Duodenal mucosa (tissue), 2 donors: ENCODE results near the gene CLEC16A.

Experiments used
- H3K27ac ChIP-seq: one replicate; pipeline ENCODE4 v1.7.0; 2013; ENCODE audit warnings: low read depth, low read length
- H3K27me3 ChIP-seq, 2 donors: one replicate each; pipeline ENCODE4 v1.7.0; 2013; ENCODE audit warnings: low read length in 2 of 2, control low read depth in 1 of 2; ENCODE audit not compliant: insufficient read depth in 2 of 2, control insufficient read depth in 1 of 2
- H3K36me3 ChIP-seq, 2 donors: one replicate each; pipeline ENCODE4 v1.7.0; 2013; ENCODE audit warnings: low read length in 2 of 2, control low read depth in 1 of 2; ENCODE audit not compliant: insufficient read depth in 2 of 2, control insufficient read depth in 1 of 2
- H3K4me1 ChIP-seq, 2 donors: one replicate each; pipeline ENCODE4 v1.7.0; 2013; ENCODE audit warnings: low read length in 2 of 2, control low read depth in 1 of 2; ENCODE audit not compliant: insufficient read depth in 2 of 2, control insufficient read depth in 1 of 2
- H3K4me3 ChIP-seq, 2 donors: one replicate each; pipeline ENCODE4 v1.7.0; 2013; ENCODE audit warnings: low read length in 2 of 2, low read depth in 1 of 2
- H3K9ac ChIP-seq, 2 donors: one replicate each; pipeline ENCODE4 v1.7.0; 2013; ENCODE audit warnings: low read length in 2 of 2, low read depth in 1 of 2
- H3K9me3 ChIP-seq, 2 donors: one replicate each; pipeline ENCODE4 v1.7.0; 2013; ENCODE audit warnings: low read length in 2 of 2, control low read depth in 1 of 2; ENCODE audit not compliant: control insufficient read depth in 1 of 2

CLEC16A gene

DNA sequence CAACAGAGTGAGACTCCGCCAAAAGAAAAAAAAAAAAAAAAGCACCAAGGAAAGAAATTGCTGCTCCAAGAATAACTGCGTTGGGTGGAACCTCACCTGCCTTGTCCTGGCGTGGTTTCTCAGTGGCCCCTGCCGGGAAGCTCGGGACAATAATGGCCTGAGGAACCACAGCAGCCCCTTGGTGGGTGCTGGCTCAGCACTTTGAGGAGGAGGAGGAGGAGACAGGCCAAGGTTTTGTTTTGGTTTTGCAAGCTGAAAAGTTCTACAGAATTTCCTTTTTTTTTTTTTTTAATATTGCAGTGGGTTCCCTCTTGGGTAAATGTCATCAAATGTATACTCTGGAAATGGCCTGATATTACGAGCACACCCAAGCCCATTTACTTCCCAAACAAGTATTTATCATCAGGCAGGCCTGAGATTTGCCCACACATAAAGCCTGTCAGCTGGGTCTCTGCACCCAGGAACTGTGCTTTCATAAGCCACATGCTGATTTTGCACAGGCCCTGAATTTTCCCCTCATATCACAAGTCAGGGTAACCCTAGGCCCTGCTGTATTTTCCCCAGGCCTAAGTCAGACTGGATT is 233.3 kb downstream of the CLEC16A start:
- no peaks in the 10 kb centered on the region for H3K4me1 ChIP-seq
- H3K9me3 ChIP-seq: no peaks in the 10 kb centered on the region
- H3K27me3 ChIP-seq: no peaks in the 10 kb centered on the region
- no peak overlapping the region for H3K27ac ChIP-seq
- no peak overlapping the region for H3K4me3 ChIP-seq
- peaks cover 0 to 18% of the 10 kb centered on the region in 2 donors for H3K36me3 ChIP-seq
- H3K9ac ChIP-seq: no peak overlapping the region

DNA sequence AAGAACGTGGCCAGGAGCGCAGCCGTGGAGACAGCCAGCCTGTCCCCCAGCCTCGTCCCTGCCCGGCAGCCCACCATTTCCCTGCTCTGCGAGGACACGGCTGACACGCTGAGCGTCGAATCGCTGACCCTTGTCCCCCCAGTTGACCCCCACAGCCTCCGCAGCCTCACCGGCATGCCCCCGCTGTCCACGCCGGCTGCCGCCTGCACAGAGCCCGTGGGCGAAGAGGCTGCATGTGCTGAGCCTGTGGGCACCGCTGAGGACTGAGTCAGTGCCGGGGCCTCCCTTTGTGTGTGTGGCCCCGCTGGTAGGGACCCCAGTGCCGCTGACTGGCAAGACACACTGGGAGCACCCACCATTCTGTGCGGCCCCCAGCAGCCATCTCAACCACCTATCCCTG is 234.1 kb downstream of the CLEC16A start:
- H3K9me3 ChIP-seq: no peaks in the 10 kb centered on the region
- H3K27ac ChIP-seq: no peak overlapping the region
- no peak overlapping the region for H3K4me3 ChIP-seq
- H3K36me3 ChIP-seq: peaks cover 0 to 16% of the 10 kb centered on the region in 2 donors
- no peak overlapping the region for H3K9ac ChIP-seq
- no peaks in the 10 kb centered on the region for H3K4me1 ChIP-seq
- H3K27me3 ChIP-seq: no peaks in the 10 kb centered on the region

DNA sequence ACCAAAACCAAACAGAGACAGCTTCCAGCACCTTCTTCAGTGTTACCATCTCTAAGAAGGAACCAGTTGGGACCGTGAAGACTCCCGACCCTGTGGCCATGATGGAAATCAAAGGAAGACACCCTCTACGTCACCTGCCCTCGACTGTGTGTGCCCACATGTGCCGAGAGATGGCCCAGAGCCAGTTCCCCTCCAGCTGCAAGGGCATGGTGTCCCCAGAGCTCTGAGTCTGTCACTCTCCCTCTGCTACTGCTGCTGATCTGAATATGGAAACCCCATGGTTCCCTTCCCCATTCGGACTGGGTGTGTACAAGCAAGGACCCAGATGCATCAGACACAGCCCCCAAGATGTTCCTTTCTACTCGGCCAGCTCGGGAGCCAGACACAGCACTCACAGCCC is 235.2 kb downstream of the CLEC16A start:
- no peaks in the 10 kb centered on the region for H3K9me3 ChIP-seq

DNA sequence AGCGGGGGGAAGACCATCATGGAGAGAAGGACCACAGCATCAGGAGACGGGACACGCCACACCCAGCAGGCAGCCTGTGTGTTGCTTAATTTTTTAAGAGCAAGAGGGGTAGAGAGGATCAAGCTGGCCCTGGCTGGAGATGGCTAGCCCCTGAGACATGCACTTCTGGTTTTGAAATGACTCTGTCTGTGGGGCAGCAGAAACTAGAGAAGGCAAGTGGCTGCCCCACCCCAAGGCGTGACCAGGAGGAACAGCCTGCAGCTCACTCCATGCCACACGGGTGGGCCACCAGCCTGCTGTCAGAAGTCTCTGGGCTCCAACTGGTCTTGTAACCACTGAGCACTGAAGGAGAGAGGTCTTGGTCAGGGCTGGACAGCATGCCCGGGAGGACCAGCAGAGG is 236.1 kb downstream of the CLEC16A start:
- H3K27me3 ChIP-seq: no peaks in the 10 kb centered on the region
- no peak overlapping the region for H3K27ac ChIP-seq
- H3K9ac ChIP-seq: no peak overlapping the region
- H3K4me3 ChIP-seq: no peak overlapping the region
- no peaks in the 10 kb centered on the region for H3K4me1 ChIP-seq
- H3K36me3 ChIP-seq: peaks cover 0 to 5% of the 10 kb centered on the region in 2 donors
- H3K9me3 ChIP-seq: no peaks in the 10 kb centered on the region

More for the DNA sequence above, 235.2 kb downstream of the CLEC16A start:
- Histone ChIP-seq H3K4me1 (no peaks in the 10 kb centered on the region), H3K36me3 (peaks cover 0 to 5% of the 10 kb centered on the region in 2 donors), H3K9ac (no peak overlapping the region), H3K4me3 (no peak overlapping the region), H3K27ac (no peak overlapping the region), H3K27me3 (no peaks in the 10 kb centered on the region)

DNA sequence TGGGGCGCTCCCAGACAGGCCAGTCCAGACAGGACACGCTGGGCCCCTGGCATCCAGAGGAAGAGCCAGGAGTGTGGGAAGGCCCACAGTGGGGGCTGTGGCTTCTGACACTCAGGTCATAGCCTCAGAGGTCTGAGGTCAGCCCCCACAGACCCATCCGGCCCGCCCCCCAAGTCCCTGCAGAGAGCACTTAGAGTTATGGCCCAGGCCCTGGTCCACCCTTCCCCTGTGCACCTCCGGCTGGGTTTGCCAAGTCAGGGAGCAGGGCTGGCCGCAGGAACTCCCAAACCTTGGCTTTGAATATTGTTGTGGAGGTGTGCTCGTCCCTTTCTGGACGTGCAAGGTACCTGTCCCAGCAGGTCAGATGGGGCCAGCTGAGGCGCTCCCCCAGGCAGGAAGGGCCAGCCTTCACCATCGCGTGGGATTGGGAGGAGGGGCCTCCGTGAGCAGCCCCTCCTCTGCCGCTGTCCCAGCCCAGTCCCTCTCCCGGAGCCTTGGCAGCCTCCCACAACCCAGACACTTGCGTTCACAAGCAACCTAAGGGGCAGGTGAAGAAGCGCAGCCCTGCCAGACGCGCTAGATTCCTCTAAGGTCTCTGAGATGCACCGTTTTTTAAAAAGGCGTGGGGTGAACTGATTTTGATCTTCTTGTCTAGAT is 237.0 kb downstream of the CLEC16A start:
- no peaks in the 10 kb centered on the region for H3K27me3 ChIP-seq
- no peaks in the 10 kb centered on the region for H3K4me1 ChIP-seq
- H3K9me3 ChIP-seq: no peaks in the 10 kb centered on the region
- H3K27ac ChIP-seq: no peak overlapping the region
- H3K9ac ChIP-seq: no peak overlapping the region
- H3K4me3 ChIP-seq: no peak overlapping the region
- H3K36me3 ChIP-seq: peaks cover 0 to 5% of the 10 kb centered on the region in 2 donors

DNA sequence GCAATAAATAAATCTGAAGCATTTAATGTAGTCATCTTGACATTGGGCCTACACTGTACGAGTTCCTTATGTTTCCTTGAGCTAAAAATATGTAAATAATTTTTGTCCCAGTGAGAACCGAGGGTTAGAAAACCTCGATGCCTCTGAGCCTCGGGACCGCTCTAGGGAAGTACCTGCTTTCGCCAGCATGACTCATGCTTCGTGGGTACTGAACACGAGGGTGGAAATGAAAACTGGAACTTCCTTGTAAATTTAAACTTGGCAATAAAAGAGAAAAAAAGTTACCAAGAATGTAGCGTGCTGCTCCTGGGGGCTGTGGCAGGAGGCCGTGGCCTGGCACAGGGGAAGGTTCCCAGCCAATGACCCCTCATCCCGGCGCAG is 237.5 kb downstream of the CLEC16A start:
- Histone ChIP-seq H3K36me3 (peaks cover 0 to 5% of the 10 kb centered on the region in 2 donors), H3K9ac (no peak overlapping the region), H3K27me3 (no peaks in the 10 kb centered on the region), H3K4me3 (no peak overlapping the region), H3K9me3 (no peaks in the 10 kb centered on the region), H3K27ac (no peak overlapping the region), H3K4me1 (no peaks in the 10 kb centered on the region)

DNA sequence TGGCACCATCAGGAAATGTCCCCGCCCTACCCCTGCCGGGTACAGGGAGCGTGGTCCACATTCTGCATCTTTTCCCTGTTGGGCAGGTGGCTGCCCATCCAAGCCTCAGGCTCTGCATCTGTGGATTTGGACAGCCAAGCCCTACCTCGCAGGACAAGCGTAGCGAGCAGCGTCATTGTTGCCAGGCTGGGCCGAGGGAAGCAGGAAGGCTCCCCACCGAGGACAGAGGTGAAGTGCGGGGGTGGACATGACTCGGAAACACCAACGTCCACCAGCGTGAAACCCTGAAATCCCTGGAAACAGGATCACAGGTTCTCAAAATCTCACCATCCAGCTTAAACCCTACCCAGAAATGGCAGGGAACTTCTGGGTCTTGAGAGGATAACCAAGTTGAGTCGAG is 238.0 kb downstream of the CLEC16A start:
- Histone ChIP-seq H3K27ac (no peak overlapping the region), H3K27me3 (no peaks in the 10 kb centered on the region), H3K36me3 (peaks cover 0 to 5% of the 10 kb centered on the region in 2 donors), H3K9me3 (no peaks in the 10 kb centered on the region), H3K4me1 (no peaks in the 10 kb centered on the region), H3K4me3 (no peak overlapping the region), H3K9ac (no peak overlapping the region)

DNA sequence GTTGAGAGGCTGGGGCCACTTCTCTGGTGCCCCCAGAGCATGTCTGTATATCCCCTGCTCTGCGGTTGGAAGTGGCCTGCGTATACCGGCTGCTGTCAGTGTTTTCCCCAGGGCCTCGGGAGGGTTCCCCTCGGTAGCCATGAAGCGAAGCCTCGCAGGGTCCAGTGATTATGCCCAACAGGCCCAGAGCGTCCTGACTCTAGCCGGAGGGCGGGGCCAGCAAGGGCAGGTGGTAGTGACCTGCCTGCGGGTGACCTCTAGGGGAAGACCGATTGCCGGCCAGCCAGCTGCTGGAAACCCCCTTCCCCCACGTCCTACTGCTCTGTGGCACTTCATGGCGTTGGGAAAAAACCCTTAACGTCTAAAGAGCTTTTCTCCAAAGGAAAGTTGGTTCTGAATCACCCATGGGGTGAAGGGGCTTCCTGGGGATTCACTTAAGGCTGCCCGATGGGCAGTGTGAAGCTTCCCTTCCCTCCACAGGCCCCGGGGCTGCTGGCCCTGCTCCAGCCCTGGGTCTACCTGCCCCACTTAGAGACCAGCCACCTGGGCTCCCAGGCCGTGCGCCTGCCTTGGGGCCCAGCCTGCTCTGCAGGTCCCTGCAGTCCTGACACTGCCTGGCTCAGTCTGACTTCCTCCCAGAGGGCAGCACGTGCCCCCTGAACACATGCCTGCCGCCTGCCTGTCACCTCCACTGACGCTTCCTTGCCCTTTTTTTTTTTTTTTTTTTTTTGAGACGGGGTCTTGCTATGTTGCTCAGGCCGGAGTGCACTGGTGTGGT is 238.9 kb downstream of the CLEC16A start:
- H3K27me3 ChIP-seq: no peaks in the 10 kb centered on the region
- peaks cover 0 to 5% of the 10 kb centered on the region in 2 donors for H3K36me3 ChIP-seq
- H3K9ac ChIP-seq: no peak overlapping the region
- H3K4me3 ChIP-seq: no peak overlapping the region
- no peaks in the 10 kb centered on the region for H3K4me1 ChIP-seq
- H3K9me3 ChIP-seq: no peaks in the 10 kb centered on the region
- H3K27ac ChIP-seq: no peak overlapping the region

DNA sequence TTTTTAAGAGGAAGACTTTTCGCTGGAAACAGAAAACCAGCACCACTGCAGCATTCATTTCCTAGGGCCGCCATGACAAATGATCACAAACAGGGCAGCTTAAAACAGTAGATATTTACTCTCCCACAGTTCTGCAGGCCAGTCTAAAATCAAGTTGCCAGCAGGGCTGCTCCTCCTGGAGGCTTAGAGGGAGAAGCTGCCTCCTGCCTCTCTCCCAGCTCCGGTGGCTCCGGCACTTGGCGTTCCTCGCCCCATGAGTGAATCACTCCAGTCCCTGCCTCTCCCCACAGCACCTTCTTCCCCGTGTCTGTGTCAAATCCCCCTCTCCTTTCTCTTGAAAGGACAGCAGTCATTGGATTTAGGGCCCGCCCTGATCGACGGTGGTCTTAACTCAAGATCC is 239.6 kb downstream of the CLEC16A start:
- H3K4me1 ChIP-seq: no peaks in the 10 kb centered on the region
- peaks cover 0 to 5% of the 10 kb centered on the region in 2 donors for H3K36me3 ChIP-seq
- no peak overlapping the region for H3K27ac ChIP-seq
- no peak overlapping the region for H3K4me3 ChIP-seq
- H3K27me3 ChIP-seq: no peaks in the 10 kb centered on the region
- no peaks in the 10 kb centered on the region for H3K9me3 ChIP-seq
- H3K9ac ChIP-seq: no peak overlapping the region

DNA sequence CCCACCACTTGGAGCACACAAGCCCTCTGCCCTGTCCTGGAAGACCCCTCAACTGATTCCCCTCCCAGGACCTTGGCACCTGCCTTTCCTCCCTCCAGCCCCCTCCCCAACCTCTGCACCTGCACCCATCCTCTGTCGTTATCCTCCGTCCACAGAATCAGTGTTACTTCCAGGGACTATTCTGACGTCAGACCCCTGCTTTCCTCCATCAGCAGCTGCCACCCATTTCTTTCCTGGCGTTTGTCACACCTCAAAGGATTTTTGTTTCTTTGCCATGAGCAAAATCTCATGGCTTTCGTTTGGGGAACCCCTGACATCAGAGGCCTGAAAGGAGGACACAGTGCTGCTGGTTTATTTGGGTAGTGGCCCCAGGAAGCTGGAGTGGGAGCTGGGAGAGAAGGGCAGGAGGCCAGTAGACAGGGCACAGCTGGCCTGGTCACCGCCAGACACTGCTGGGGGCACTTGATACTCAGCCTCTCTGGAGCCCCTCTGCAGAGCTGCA is 243.2 kb downstream of the CLEC16A start:
- Histone ChIP-seq H3K36me3 (no peaks in the 10 kb centered on the region), H3K9me3 (no peaks in the 10 kb centered on the region), H3K27ac (no peak overlapping the region), H3K4me3 (no peak overlapping the region), H3K27me3 (no peaks in the 10 kb centered on the region), H3K4me1 (no peaks in the 10 kb centered on the region), H3K9ac (no peak overlapping the region)
